ENCODE data around the gene TSPAN3. TPM values are rescaled to one million over a fixed set of nuclear protein-coding genes. Genes with fewer than 3 reads are reported as not detected.

The TSPAN3 gene
- total and polyA plus RNA-seq, 10 of the 15 experiments (the other 5 are each of a cell fraction or from before 2014, with no cell fraction given), result 18.9 to 114 (median 57.2) TPM

DNA sequence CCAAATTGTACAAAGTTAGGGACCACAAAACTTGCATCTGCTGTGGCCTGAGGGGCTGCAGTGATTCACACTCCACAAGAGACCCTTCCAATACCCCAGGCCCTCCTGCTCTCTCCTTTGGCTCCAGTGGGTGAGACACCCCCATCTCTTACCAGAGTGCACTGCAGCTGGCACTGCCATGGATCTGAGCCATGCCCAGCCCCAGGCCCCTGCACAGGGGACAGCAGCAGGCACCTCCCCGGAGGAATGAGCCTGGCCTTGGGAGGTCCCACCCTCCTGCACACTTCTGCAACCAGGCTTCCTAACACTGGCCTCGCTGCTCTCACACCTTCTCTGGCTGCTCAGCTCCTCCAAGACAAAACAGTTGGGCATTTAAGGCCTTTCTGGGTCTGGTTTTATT lies 16.3 kb upstream of the TSPAN3 start:
- Histone ChIP-seq H3K4me3 (no peak overlapping the region), H3K79me2 (ENCODE audit: control insufficient read depth, insufficient read depth, low read length) (no peaks in the 10 kb centered on the region), H3K36me3 (ENCODE audit: control insufficient read depth in 2 of 2, insufficient read depth in 2 of 2, low read length in 1 of 2) (no peaks in the 10 kb centered on the region), H2AFZ (ENCODE audit: control insufficient read depth, low read depth, low read length) (no peak overlapping the region), H3K27ac (ENCODE audit: control insufficient read depth, insufficient read depth) (no peak overlapping the region), H3K4me1 (ENCODE audit: control insufficient read depth, insufficient read depth, low read length) (peaks cover 30% of the 10 kb centered on the region), H3K9ac (ENCODE audit: control insufficient read depth, insufficient read depth, low read length) (no peak overlapping the region), H3K4me2 (ENCODE audit: control insufficient read depth, insufficient read depth) (no peak overlapping the region), H4K20me1 (ENCODE audit: control insufficient read depth, insufficient read depth) (no peaks in the 10 kb centered on the region), H3K27me3 (replicated peaks in 1 of 2; ENCODE audit: control insufficient read depth in 2 of 2, insufficient read depth in 2 of 2, low read length in 1 of 2) (no peaks in the 10 kb centered on the region), H3K9me3 (replicated peaks; ENCODE audit: control insufficient read depth, insufficient read depth, low read length) (no peaks in the 10 kb centered on the region)
- no peak for DNase-seq (ENCODE audit: low read depth, low spot score)
- ChIA-PET CTCF (interaction anchor here (1.1 to 1.5 kb wide), 4 partner anchors 20 to 114 kb away, joined by 3 to 4 read pairs (median 3); no protein-coding TSS in a partner anchor), SMC1A (ENCODE audit: uncharacterized antibody, unreplicated experiment) (no interaction called here), POLR2A (no interaction called here), RAD21 (ENCODE audit: unreplicated experiment) (no interaction called here)
- no TSS peak for BruUV-seq (replicated peaks)
- in situ Hi-C loops (cut with MboI) (no loop called here), intact Hi-C loops (cut with micrococcal nuclease; ENCODE audit: unreplicated experiment) (loop anchor here (5.0 kb wide), 1 partner anchor 115 kb away; no protein-coding TSS in a partner anchor)
- WGBS (ENCODE audit: insufficient coverage, insufficient replicate concordance, low lambda C conversion rate, missing lambda C conversion rate), result 69% methylated on average over 2 of the region's 2 CpGs
- FAIRE-seq, result no peak
- no peak for ATAC-seq
- TF ChIP-seq RCOR1 (conservative IDR thresholded peaks at IDR 0.05; ENCODE audit: low read depth, low read length) (no peak), CTCF (IDR thresholded peaks at IDR 0.05 in 2 of 3, conservative IDR thresholded peaks at IDR 0.05 in 1 of 3; ENCODE audit: control insufficient read depth in 2 of 3, extremely low read depth in 1 of 3, insufficient read depth in 1 of 3, low read depth in 3 of 3, low read length in 3 of 3) (no peak), TCF7 (IDR thresholded peaks at IDR 0.05; ENCODE audit: borderline replicate concordance) (no peak), YBX1 (IDR thresholded peaks at IDR 0.05) (no peak), RAD21 (IDR thresholded peaks at IDR 0.05; ENCODE audit: insufficient read depth, low read depth, low read length) (no peak)
- TF ChIP-seq, protein P1, sequence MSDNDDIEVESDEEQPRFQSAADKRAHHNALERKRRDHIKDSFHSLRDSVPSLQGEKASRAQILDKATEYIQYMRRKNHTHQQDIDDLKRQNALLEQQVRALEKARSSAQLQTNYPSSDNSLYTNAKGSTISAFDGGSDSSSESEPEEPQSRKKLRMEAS (IDR thresholded peaks at IDR 0.05; ENCODE audit: low read depth, low read length), result no peak
